Esophagus squamous epithelium (tissue), 5 donors: ENCODE measurements around the gene KRTAP5-11. TPM values are rescaled to one million over a fixed set of nuclear protein-coding genes. Genes with fewer than 3 reads are reported as not detected.
"Not testable (repeated sequence)": the region's sequence is repeated elsewhere in the genome, so short reads cannot be mapped to it uniquely, and the experiment has no call there.

Source experiments
- DNase-seq: peaks from one replicate; lab custom pipeline; 2025; lab: John Stamatoyannopoulos, UW
- H3K27ac ChIP-seq, 4 donors: fragments of 200-600 bp; sonication (generic); one replicate each; pipeline ENCODE4 v1.5.1; 2016 to 2019; ENCODE audit warnings: mild to moderate bottlenecking in 1 of 4
- H3K27me3 ChIP-seq, 4 donors: fragments of 200-600 bp; sonication (generic); 1 replicate in 3 of 4; 2 replicates in 1 of 4; pipeline versions ENCODE4 v1.5.1 to v1.6.0; 2017 to 2021; ENCODE audit warnings: antibody characterized with exemption in 1 of 4
- H3K36me3 ChIP-seq, 3 donors: fragments of 200-600 bp; sonication (generic); one replicate each; pipeline ENCODE4 v1.5.1; 2016 to 2019
- H3K4me1 ChIP-seq, 3 donors: fragments of 200-600 bp; sonication (generic); one replicate each; pipeline ENCODE4 v1.5.1; 2017 to 2019
- H3K4me3 ChIP-seq, 4 donors: fragments of 200-600 bp; sonication (generic); 1 replicate in 3 of 4; 2 replicates in 1 of 4; pipeline ENCODE4 v1.5.1; 2016 to 2019; ENCODE audit warnings: mild to moderate bottlenecking in 2 of 4, moderate library complexity in 1 of 4
- H3K9me3 ChIP-seq, 3 donors: fragments of 200-600 bp; sonication (generic); one replicate each; pipeline ENCODE4 v1.5.1; 2016 to 2019
- WGBS, 2 donors: methylation state at CpG; one replicate each; pipeline ENCODE4 v1.1.5; 2018; 5-methylcytosine and 5-hydroxymethylcytosine counted together
- intact Hi-C: fragments of 100-400 bp; cut with DNase I; formaldehyde crosslinking; loops from one replicate; pipeline ENCODE4 v1.15.0; 2022
- total RNA-seq, 4 donors: library from RNA; depleted of rRNA; stranded (reverse); fragments of >200 nt; gene quantifications; one replicate each; pipeline ENCODE4 v1.1.0, GENCODE V29; 2016
- TF ChIP-seq, protein P1 (sequence below), 6 experiments: fragments of 450-650 bp in 4 of 6; fragments of 200-600 bp in 2 of 6; sonication (generic) in 2 of 6; IDR thresholded peaks; one replicate each; pipeline ENCODE4 v1.5.1; 2016 to 2019; ENCODE audit warnings: antibody characterized with exemption in 6 of 6, mild to moderate bottlenecking in 4 of 6, moderate library complexity in 4 of 6
- donor health status: DM: yes; HTN: yes; CAD: no.

The KRTAP5-11 gene, protein sequence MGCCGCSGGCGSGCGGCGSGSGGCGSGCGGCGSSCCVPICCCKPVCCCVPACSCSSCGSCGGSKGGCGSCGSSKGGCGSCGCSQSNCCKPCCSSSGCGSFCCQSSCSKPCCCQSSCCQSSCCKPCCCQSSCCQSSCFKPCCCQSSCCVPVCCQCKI
- total RNA-seq = not detected

DNA sequence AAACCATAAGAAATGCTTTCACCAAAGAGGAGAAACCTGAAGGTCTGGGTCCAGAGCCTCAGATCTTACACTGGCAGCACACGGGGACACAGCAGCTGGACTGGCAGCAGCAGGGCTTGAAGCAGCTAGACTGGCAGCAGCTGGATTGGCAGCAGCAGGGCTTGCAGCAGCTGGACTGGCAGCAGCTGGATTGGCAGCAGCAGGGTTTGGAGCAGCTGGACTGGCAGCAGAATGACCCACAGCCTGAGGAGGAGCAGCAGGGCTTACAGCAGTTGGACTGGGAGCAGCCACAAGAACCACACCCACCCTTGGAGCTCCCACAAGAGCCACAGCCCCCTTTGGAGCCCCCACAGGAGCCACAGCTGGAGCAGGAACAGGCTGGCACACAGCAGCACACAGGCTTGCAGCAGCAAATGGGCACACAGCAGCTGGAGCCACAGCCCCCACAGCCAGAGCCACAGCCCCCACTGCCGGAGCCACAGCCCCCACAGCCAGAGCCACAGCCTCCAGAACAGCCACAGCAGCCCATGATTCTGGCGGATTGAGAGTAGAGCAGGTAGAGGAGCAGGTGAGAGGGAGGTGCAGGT, at the start of gene KRTAP5-11:
Gene KRTAP5-11 (minus strand): TSS at position 567 of the 587 bp plus-strand sequence. CDS start 38 bp downstream, at position 529.
- WGBS, 2 donors = 35 to 57% methylated on average over 2 of the region's 3 CpGs
- no peak for DNase-seq
- TF ChIP-seq, protein P1, sequence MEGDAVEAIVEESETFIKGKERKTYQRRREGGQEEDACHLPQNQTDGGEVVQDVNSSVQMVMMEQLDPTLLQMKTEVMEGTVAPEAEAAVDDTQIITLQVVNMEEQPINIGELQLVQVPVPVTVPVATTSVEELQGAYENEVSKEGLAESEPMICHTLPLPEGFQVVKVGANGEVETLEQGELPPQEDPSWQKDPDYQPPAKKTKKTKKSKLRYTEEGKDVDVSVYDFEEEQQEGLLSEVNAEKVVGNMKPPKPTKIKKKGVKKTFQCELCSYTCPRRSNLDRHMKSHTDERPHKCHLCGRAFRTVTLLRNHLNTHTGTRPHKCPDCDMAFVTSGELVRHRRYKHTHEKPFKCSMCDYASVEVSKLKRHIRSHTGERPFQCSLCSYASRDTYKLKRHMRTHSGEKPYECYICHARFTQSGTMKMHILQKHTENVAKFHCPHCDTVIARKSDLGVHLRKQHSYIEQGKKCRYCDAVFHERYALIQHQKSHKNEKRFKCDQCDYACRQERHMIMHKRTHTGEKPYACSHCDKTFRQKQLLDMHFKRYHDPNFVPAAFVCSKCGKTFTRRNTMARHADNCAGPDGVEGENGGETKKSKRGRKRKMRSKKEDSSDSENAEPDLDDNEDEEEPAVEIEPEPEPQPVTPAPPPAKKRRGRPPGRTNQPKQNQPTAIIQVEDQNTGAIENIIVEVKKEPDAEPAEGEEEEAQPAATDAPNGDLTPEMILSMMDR (IDR thresholded peaks at IDR 0.05) = no peak
- intact Hi-C loops = no loop called here
- Histone ChIP-seq H3K27me3 (peaks cover 0 to 30% (median 0%) of the 10 kb centered on the region in 4 donors), H3K27ac (no peak within 1 kb of the TSS), H3K9me3 (no peaks in the 10 kb centered on the region), H3K4me3 (no peak within 1 kb of the TSS), H3K36me3 (no peaks in the 10 kb centered on the region), H3K4me1 (peaks cover 0 to 7% (median 0%) of the 10 kb centered on the region in 3 donors)

GRCh38 chr11:71631551-71631950, 48.9 kb upstream of the KRTAP5-11 start:
- 90% methylated on average over 2 of the region's 18 CpGs; no CpG with 5 or more reads in 1 of the 2 donors for WGBS, 2 donors
- H3K27ac ChIP-seq, intact Hi-C loops, H3K4me1 ChIP-seq, DNase-seq, H3K4me3 ChIP-seq, H3K36me3 ChIP-seq, H3K9me3 ChIP-seq: not testable (repeated sequence)
- H3K27me3 ChIP-seq = peaks cover 0 to 22% (median 0%) of the 10 kb centered on the region in 4 donors

DNA sequence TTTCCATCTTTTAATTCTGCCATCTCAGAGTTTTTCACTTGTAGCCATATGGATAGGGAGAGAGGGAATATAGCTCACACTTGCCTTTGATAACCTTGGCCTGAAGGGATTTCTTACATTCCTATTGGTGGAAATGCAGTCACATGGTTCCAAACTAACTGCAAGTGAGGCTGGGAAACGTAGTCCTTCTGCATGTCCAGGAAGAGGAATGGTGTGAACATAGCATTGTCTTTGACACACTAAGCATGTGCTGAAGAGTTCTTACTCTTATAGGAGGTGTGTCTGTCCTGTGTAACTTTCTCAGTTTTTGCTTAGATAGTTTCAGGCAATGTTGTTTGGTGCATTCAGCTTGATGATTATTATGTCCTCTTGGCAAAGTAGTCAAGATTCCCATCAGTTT, 47.4 kb upstream of the KRTAP5-11 start:
- intact Hi-C loops = not testable (repeated sequence)

DNA sequence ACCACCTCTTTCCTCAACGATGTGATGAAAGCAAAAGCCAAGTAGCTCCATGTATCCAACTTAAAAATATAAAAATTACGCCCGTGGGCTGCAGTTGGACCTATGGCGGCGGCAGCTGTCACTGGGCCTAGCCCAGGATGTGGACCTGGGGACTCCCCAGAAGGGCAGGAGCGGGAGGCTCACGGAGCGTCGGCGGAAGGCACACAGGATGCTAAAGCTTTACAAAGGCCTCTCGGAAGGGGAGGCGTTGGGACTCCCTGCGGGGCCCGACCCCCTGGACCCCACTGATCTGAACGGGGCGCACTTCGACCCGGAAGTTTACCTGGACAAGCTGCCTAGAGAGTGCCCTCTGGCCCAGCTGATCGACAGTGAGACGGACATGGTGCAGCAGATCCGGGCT, 46.3 kb upstream of the KRTAP5-11 start:
- DNase-seq, H3K4me1 ChIP-seq, H3K4me3 ChIP-seq, intact Hi-C loops, H3K36me3 ChIP-seq, H3K9me3 ChIP-seq, H3K27ac ChIP-seq: not testable (repeated sequence)
- H3K27me3 ChIP-seq = peaks cover 0 to 11% (median 0%) of the 10 kb centered on the region in 4 donors
- WGBS, 2 donors = 92 to 95% methylated on average over 4 to 14 of the region's 21 CpGs

More for the DNA sequence above, 47.4 kb upstream of the KRTAP5-11 start:
- H3K27me3 ChIP-seq = peaks cover 0 to 14% (median 0%) of the 10 kb centered on the region in 4 donors
- H3K4me1 ChIP-seq, H3K4me3 ChIP-seq, DNase-seq, H3K36me3 ChIP-seq, H3K9me3 ChIP-seq, H3K27ac ChIP-seq: not testable (repeated sequence)
- WGBS, 2 donors = 78 to 86% methylated on average over 1 of the region's 1 CpG

DNA sequence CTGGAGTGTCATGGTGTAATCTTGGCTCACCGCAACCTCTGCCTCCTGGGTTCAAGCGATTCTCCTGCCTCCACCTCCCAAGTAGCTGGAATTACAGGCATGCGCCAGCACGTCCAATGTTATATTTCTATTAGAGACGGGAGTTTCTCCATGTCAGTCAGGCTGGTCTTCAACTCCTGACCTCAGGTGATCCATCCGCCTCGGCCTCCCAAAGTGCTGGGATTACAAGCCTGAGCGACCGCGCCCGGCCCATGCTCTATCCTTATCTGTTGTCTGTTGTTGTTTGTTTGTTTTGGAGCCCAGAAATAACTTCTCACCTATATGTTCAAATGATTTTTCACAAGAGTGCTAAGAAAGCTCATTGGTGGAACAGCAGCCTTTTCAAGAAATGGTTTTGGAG, 40.6 kb upstream of the KRTAP5-11 start:
- intact Hi-C loops, H3K4me1 ChIP-seq, H3K36me3 ChIP-seq, H3K4me3 ChIP-seq, H3K27ac ChIP-seq, H3K9me3 ChIP-seq, DNase-seq, H3K27me3 ChIP-seq: not testable (repeated sequence)
- 78 to 94% methylated on average over 9 to 11 of the region's 11 CpGs for WGBS, 2 donors

DNA sequence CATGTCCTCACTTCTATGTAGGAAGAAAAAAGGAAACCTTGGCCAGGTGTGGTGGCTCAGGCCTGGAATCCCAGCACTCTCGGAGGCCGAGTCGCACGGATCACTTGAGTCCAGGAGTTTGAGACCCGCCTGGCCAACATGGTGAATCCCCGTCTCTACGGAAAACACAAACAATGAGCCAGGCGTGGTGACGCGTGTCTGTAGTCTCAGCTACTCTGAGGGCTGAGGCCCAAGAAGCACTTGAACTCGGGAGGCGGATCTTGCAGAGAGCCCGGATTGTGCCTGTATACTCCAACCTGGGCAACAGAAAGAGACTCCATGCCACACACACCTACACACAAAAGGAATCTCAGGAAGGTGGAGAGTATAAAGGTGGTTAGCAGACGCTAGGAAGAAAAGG, 39.9 kb upstream of the KRTAP5-11 start:
- DNase-seq, H3K9me3 ChIP-seq, H3K27ac ChIP-seq, intact Hi-C loops, H3K4me3 ChIP-seq, H3K4me1 ChIP-seq, H3K27me3 ChIP-seq, H3K36me3 ChIP-seq: not testable (repeated sequence)
- 86 to 87% methylated on average over 14 of the region's 14 CpGs for WGBS, 2 donors

- 25 to 50% methylated on average over 9 to 10 of the region's 12 CpGs for WGBS, 2 donors
- DNase-seq, intact Hi-C loops, H3K9me3 ChIP-seq, H3K27me3 ChIP-seq, H3K36me3 ChIP-seq, H3K27ac ChIP-seq, H3K4me3 ChIP-seq: not testable (repeated sequence)
- peaks cover 0 to 14% (median 0%) of the 10 kb centered on the region in 3 donors for H3K4me1 ChIP-seq
These were observed 32.3 kb upstream of the KRTAP5-11 start for GRCh38 chr11:71615003-71615402.

- H3K4me3 ChIP-seq, intact Hi-C loops, H3K27ac ChIP-seq, H3K36me3 ChIP-seq, H3K9me3 ChIP-seq, DNase-seq, H3K27me3 ChIP-seq: not testable (repeated sequence)
- peaks cover 0 to 14% (median 0%) of the 10 kb centered on the region in 3 donors for H3K4me1 ChIP-seq
- WGBS, 2 donors = 48 to 55% methylated on average over 13 to 15 of the region's 15 CpGs
These were observed 31.8 kb upstream of the KRTAP5-11 start for GRCh38 chr11:71614366-71614917.

DNA sequence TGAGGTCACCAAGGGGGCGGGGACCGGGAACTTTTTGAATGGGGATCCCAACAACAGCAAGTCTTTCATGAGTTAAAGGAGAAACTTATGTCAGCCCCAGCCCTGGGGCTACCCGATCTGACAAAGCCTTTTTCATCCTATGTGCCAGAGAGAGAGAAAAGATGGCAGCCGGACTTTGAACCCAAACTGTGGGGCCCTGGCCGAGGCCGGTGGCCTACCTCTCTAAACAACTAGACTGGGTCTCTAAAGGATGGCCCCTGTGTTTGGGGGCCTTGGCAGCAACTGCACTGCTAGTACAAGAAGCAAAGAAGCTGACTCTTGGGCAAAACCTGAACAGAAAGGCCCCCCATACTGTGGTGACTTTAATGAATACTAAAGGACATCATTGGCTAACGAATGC, 31.3 kb upstream of the KRTAP5-11 start:
- intact Hi-C loops, H3K4me3 ChIP-seq, H3K36me3 ChIP-seq, H3K27ac ChIP-seq, DNase-seq, H3K9me3 ChIP-seq: not testable (repeated sequence)
- H3K4me1 ChIP-seq = peaks cover 0 to 14% (median 0%) of the 10 kb centered on the region in 3 donors
- H3K27me3 ChIP-seq = peaks cover 0 to 13% (median 0%) of the 10 kb centered on the region in 4 donors
- WGBS, 2 donors = 82% methylated on average over 3 of the region's 7 CpGs; no CpG with 5 or more reads in 1 of the 2 donors

- intact Hi-C loops, H3K9me3 ChIP-seq, H3K36me3 ChIP-seq, H3K27ac ChIP-seq, H3K4me3 ChIP-seq, DNase-seq: not testable (repeated sequence)
- H3K4me1 ChIP-seq = peaks cover 5 to 28% (median 8%) of the 10 kb centered on the region in 3 donors
- H3K27me3 ChIP-seq = peaks cover 0 to 38% (median 3%) of the 10 kb centered on the region in 4 donors
- 67 to 71% methylated on average over 19 to 21 of the region's 21 CpGs for WGBS, 2 donors
These were observed 28.7 kb upstream of the KRTAP5-11 start for GRCh38 chr11:71611218-71611910.

GRCh38 chr11:71608272-71608671, 25.6 kb upstream of the KRTAP5-11 start:
- DNase-seq, H3K36me3 ChIP-seq, H3K27ac ChIP-seq, intact Hi-C loops, H3K9me3 ChIP-seq, H3K4me3 ChIP-seq: not testable (repeated sequence)
- H3K27me3 ChIP-seq = peaks cover 0 to 66% (median 3%) of the 10 kb centered on the region in 4 donors
- WGBS, 2 donors = no CpG with 5 or more reads among the region's 21 CpGs
- H3K4me1 ChIP-seq = peaks cover 5 to 14% (median 8%) of the 10 kb centered on the region in 3 donors
